NCI-H2196 (cell line): Measurements from ENCODE around the gene YAF2.
"Not testable (repeated sequence)": the region's sequence is repeated elsewhere in the genome, so short reads cannot be mapped to it uniquely, and the experiment has no call there.

ENCODE experiments used
- DNase-seq: peaks from one replicate; lab custom pipeline; 2025; ENCODE audit not compliant: unreplicated experiment; lab: John Stamatoyannopoulos, UW

YAF2 gene

GRCh38 chr12:42199007-42199406 is 39.0 kb downstream of the YAF2 start:
- no peak for DNase-seq

DNA sequence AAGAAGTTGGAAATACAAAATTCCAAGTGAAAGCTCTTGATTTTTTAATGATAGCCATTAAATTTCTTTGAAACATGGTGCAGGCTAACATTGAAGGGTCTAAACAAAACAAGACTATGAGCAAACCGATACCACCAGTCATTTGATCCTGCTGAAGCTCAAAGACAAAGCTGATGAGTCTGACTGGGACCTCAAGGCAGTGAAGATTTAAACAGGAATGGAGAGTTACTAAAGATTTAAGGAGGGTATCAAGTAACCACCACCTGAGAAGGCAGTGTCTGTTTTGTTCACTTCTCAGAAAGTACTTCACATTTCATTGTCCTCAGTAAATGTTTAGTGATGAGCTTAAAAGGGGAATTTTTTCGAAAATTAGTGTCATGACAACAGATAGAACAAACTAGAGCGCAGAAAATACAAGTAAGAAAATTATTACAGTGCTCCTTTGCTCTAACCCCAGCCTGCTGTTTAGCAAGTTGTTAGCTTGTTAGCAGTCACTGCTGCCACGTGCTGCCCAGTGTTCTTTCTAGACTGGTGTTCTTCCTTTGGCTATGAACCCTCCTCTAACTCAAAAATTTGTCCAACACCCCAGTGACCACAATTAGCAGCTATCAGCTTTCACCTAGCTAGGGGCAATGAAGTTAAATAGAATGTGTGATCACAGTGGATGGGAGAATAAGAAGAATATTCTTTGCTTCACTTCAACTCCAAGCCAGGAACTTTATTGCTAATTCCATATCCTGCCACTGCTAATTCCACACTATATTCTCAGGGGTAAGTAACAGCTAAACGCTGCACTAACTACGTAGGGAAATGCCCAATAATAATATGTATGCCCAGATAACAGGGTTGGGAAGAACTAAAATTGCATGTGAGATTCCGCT is 41.1 kb downstream of the YAF2 start:
- DNase-seq: no peak

GRCh38 chr12:42192686-42193085 is 45.4 kb downstream of the YAF2 start:
- no peak for DNase-seq

- DNase-seq: no peak
Measured at GRCh38 chr12:42192258-42192657, 45.8 kb downstream of the YAF2 start.

DNA sequence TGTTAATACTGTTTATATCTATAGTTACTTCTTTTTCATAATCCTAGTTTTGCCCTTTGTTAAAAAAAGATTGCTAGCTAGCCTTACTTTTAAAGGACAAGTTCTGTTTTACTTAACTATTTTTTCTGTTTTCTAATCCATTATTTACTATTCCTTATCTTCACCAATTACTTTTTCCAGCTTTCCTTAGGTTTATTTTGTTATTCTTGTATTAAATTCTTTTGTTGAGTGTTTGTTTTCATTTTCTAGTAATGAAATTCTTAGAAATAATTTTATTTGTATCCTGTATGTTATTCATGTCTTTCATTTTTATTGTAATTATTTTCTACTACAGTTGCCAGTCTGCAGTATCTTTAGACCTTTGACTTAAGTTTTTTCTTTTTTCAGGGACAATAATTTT is 47.7 kb downstream of the YAF2 start:
- no peak for DNase-seq

- DNase-seq: not testable (repeated sequence)
Measured at GRCh38 chr12:42188275-42188674, 49.8 kb downstream of the YAF2 start.

DNA sequence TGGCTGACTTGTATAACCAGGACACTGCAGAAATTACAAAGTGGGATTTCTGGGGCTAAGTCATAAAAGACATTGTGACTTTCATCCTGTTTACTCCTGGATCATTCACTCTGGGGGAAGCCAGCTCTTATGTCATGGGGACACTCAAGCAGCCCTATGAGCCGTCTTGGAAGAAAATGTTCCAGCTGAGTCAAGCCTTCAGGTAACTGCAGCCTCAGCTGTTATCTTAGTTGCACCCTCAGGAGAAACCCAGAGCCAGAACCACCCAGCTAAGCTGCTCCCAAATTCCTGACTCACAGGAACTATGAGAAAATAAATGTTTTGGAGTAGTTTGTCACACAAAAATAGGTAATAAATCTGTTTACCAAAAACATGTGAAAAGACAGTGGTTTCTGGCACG is 50.2 kb downstream of the YAF2 start:
- DNase-seq: no peak

GRCh38 chr12:42186793-42187192 is 51.3 kb downstream of the YAF2 start:
- DNase-seq: no peak

- no peak for DNase-seq
Measured at GRCh38 chr12:42182394-42182793, 55.7 kb downstream of the YAF2 start.

DNA sequence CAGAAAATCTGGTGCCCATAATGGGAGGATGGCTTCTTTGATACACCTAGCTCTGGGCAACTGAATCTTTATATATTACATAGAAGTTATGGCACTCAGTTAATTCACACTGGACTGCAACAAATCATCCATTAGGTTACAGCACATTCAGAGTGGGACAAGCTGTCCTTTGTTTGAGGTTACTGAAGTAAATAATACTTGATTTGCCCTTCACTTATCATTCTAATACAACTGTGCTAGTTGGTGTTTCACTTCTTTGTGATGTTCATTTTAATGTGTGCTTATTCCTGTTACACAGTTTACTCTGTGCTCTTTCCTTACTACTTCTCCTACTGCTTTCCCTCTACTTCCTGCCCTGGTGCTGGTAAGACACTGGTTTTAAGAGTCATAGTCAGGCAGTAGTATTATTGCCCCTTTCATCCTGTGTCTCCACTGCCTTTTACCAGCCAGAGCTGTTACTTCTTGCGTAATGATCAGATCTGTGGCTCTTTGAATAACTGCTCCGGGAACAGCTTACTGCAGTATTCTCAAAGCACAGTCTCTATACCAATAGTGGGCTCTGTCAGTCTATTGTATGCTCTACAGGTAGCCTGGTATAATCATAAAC is 57.0 kb downstream of the YAF2 start:
- DNase-seq: no peak

- no peak for DNase-seq
Measured at GRCh38 chr12:42178101-42178500, 59.9 kb downstream of the YAF2 start.

DNA sequence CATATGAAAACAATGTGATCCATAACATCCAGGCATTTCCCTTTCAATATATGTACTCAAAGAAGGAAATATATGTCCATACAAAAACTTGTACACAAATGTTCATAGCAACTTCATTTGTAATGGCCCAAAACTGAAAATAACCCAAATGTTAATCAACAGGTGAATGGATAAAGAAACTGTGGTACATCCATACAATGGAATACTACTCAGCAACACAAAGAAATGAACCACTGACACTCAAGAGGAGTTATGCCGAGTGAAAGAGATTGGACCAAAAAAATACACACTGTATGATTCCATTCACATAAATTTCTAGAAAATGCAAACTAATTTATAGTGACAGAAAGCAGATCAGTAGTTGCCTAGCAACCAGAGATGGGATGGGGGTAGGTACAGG is 63.1 kb downstream of the YAF2 start:
- DNase-seq: no peak

DNA sequence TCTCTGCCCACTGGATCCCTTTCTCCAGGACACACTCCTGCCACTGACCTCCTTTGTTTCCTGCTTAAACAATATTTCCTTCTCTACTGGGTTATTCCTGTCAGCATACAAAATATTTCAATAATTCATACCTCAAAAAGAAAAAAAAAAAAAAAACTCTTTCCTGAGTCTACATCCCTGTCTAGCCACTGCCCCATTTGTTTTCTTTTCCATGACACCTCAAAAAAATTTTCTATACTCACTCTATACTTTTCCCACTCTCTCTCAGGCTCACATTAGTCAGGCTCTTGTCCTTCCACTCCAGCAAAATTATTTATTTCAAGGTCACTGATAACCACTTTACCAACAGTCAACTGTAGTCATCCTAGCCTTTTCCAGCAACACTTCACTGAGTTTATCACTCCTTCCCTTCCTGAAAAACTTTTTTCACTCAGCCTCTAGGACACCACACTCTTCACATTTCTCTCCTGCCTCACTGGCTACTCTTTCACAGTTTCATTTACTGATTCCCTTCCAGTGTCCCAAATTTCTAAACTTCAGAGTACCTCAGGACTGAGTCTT is 64.0 kb downstream of the YAF2 start:
- DNase-seq: no peak

DNA sequence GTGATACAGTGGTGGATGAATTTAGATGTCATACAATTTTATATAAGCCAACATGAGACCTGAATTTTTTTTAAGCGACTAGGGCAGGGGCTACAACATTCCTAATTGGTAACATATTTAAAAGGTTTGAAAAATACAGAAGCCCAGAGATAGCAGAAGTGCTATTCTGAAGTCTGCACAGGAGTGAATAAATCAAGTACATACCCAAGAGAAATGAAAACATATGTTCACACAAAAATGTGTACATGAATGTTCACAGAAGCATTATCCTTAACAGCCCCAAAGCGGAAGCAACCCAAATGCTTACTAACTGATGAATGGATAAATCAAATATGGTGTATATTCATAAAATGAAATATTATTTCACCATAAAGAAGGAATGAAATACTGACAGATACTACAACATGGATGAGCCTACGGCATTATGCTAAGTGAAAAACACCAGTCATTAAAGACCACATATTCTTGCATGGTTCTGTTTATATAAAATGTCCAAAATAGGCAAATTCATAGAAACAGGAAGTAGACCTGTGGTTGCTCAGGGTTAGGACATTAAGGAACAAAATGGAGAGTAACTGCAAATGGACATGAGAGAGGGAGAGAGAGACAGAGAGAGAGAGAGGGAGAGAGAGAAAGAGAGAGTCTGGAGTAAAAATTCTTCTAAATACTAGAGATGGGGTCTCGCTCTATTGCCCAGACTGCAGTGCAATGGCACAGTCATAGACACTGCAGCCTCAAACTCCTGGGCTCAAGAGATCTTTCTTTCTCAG is 65.4 kb downstream of the YAF2 start:
- DNase-seq: no peak

DNA sequence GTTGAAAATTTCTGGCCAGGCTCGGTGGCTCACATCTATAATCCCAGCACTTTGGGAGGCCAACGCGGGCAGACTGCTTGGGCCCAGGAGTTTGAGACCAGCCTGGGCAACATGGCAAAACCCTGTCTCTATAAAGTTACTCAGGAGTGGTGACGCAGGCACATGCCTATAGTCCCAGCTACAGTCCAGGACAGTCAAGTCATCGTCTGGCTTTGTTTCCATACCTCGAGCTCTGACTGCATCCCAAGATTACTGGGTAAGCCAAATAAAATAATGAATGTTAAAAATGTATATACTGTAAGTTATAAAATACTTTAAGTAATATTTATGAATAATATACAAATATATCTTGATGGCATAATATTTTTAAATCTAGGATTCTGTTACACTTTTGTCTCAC is 70.3 kb downstream of the YAF2 start:
- no peak for DNase-seq

DNA sequence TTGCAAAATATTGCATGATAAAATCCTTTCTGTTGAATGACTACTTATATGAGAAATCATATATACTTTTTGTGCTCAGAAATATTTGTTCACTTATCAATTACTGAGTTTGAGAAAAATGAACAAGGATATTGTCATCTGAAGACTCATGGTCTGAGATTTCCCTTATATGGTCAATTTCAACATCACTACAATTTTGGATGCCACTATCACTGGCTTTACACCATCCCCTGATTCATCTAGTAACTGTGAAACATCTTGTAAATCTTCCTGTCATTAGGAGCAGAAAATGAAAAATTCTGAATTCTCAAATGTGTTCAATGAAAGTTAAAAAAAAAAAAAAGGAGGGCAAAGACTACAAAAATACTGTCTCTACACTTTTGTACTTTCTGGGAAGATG is 71.5 kb downstream of the YAF2 start:
- DNase-seq: no peak

GRCh38 chr12:42163913-42164312 is 74.1 kb downstream of the YAF2 start:
- no peak for DNase-seq

- no peak for DNase-seq
Measured at GRCh38 chr12:42162965-42163364, 75.1 kb downstream of the YAF2 start.

GRCh38 chr12:42162193-42162592 is 75.9 kb downstream of the YAF2 start:
- DNase-seq: no peak

- DNase-seq: no peak
Measured at GRCh38 chr12:42161529-42161928, 76.5 kb downstream of the YAF2 start.

GRCh38 chr12:42156232-42156631 is 81.8 kb downstream of the YAF2 start:
- no peak for DNase-seq
